Lung (tissue), 12 donors: ENCODE results near the gene SMAD2. TPM values are rescaled to one million over a fixed set of nuclear protein-coding genes. Genes with fewer than 3 reads are reported as not detected.

Experiments
- ATAC-seq: fragments of 200-7000 bp; cut with Tn5 transposase; one replicate; pipeline ENCODE4 v1.9.1; 2020; ENCODE audit warnings: moderate number of reproducible peaks; ENCODE audit not compliant: insufficient read depth, low FRiP score
- DNase-seq, 3 donors: peaks; one replicate each; pipeline ENCODE4 v3.0.0-alpha.2; 2013 to 2017
- H3K27ac ChIP-seq, 2 donors: one replicate each; pipeline ENCODE4 v1.5.1; 2013; ENCODE audit warnings: mild to moderate bottlenecking in 2 of 2, moderate library complexity in 2 of 2, control low read depth in 1 of 2, inconsistent platforms in 1 of 2, low read depth in 1 of 2, low read length in 1 of 2
- H3K27me3 ChIP-seq, 3 donors: one replicate each; pipeline ENCODE4 v1.5.1; 2013; ENCODE audit warnings: low read length in 2 of 3; ENCODE audit not compliant: control insufficient read depth in 3 of 3, insufficient read depth in 3 of 3
- H3K36me3 ChIP-seq, 4 donors: one replicate each; pipeline ENCODE4 v1.5.1; 2013; ENCODE audit warnings: low read length in 4 of 4, mild to moderate bottlenecking in 1 of 4, moderate library complexity in 1 of 4; ENCODE audit not compliant: control insufficient read depth in 4 of 4, insufficient read depth in 4 of 4
- H3K4me1 ChIP-seq, 5 donors: one replicate each; pipeline ENCODE4 v1.5.1; 2013; ENCODE audit warnings: low read length in 5 of 5, mild to moderate bottlenecking in 2 of 5, moderate library complexity in 1 of 5; ENCODE audit not compliant: control insufficient read depth in 5 of 5, insufficient read depth in 5 of 5
- H3K4me3 ChIP-seq: one replicate; pipeline ENCODE4 v1.5.1; 2013; ENCODE audit warnings: mild to moderate bottlenecking, control low read depth, moderate library complexity
- H3K9ac ChIP-seq, 2 donors: one replicate each; pipeline ENCODE4 v1.5.1; 2013; ENCODE audit warnings: low read length in 2 of 2, control low read depth in 1 of 2; ENCODE audit not compliant: insufficient read depth in 1 of 2
- H3K9me3 ChIP-seq, 4 donors: one replicate each; pipeline ENCODE4 v1.5.1; 2013; ENCODE audit warnings: low read length in 3 of 4, mild to moderate bottlenecking in 1 of 4, moderate library complexity in 1 of 4; ENCODE audit not compliant: control insufficient read depth in 4 of 4, insufficient read depth in 3 of 4
- CTCF ChIP-seq: IDR thresholded peaks from 2 replicates; pipeline ENCODE4 v1.5.1; 2012; ENCODE audit warnings: mild to moderate bottlenecking; ENCODE audit errors: control extremely low read depth, extremely low read depth
- WGBS, 2 donors: extraction: QIAGEN DNeasy Blood & Tissue Kit; methylation state at CpG; one replicate each; pipeline ENCODE4 v1.1.7; 2013; 5-methylcytosine and 5-hydroxymethylcytosine counted together
- polyA plus RNA-seq, 2 donors: library from polyadenylated mRNA; stranded (reverse); fragments of 200-250 nt; gene quantifications; one replicate each; pipeline ENCODE4 v1.2.1, GENCODE V29; 2013
- total RNA-seq, 2 donors: library from RNA; depleted of rRNA in 1 of 2; stranded (reverse); fragments of >200 nt in 1 of 2; gene quantifications; one replicate each; pipeline ENCODE4 v1.2.1, GENCODE V29; 2014 to 2021
- donor health status: control.
- donor health status: control.
- donor health status: Bipolar disorder and iron deficiency.
- donor health status: healthy.
- donor health status: DM: yes; HTN: yes; CAD: no.

Gene SMAD2
- total and polyA plus RNA-seq, 4 donors, result 30.6 to 161 (median 90.2) TPM

GRCh38 chr18:47899107-47899840 lies 31.2 kb downstream of the SMAD2 start:
- DNase-seq (no peak), ATAC-seq (no peak)
- peaks cover 0 to 27% (median 0%) of the 10 kb centered on the region in 5 donors for H3K4me1 ChIP-seq
- H3K27ac ChIP-seq, result no peak overlapping the region
- H3K27me3 ChIP-seq, result no peaks in the 10 kb centered on the region
- no peak overlapping the region for H3K4me3 ChIP-seq
- TF ChIP-seq CTCF, result no peak
- H3K9ac ChIP-seq, result no peak overlapping the region
- 90 to 91% methylated on average over 5 of the region's 5 CpGs for WGBS, 2 donors
- H3K9me3 ChIP-seq, result peaks cover 0 to 3% (median 3%) of the 10 kb centered on the region in 4 donors
- peaks cover 0 to 10% (median 6%) of the 10 kb centered on the region in 4 donors for H3K36me3 ChIP-seq

- Histone ChIP-seq H3K4me1 (peaks cover 0 to 31% (median 0%) of the 10 kb centered on the region in 5 donors), H3K27me3 (no peaks in the 10 kb centered on the region), H3K4me3 (no peak overlapping the region), H3K27ac (no peak overlapping the region), H3K36me3 (peaks cover 0 to 14% (median 6%) of the 10 kb centered on the region in 4 donors), H3K9ac (no peak overlapping the region), H3K9me3 (peaks cover 0 to 2% (median 0%) of the 10 kb centered on the region in 4 donors)
- 55 to 61% methylated on average over 2 of the region's 2 CpGs for WGBS, 2 donors
- no peak for TF ChIP-seq CTCF
- ATAC-seq (no peak), DNase-seq (peak in 1 of 3 donors; percentile 22)
Measured at GRCh38 chr18:47898696-47899095, 31.8 kb downstream of the SMAD2 start.

GRCh38 chr18:47898055-47898454 lies 32.4 kb downstream of the SMAD2 start:
- peaks cover 0 to 2% (median 0%) of the 10 kb centered on the region in 4 donors for H3K9me3 ChIP-seq
- ATAC-seq, result no peak
- no peak for DNase-seq
- H3K9ac ChIP-seq, result no peak overlapping the region
- no peak overlapping the region for H3K4me3 ChIP-seq
- no peak for TF ChIP-seq CTCF
- H3K36me3 ChIP-seq, result peaks cover 0 to 12% (median 6%) of the 10 kb centered on the region in 4 donors
- 53 to 61% methylated on average over 3 of the region's 3 CpGs for WGBS, 2 donors
- H3K4me1 ChIP-seq, result peaks cover 0 to 31% (median 0%) of the 10 kb centered on the region in 5 donors
- no peaks in the 10 kb centered on the region for H3K27me3 ChIP-seq
- no peak overlapping the region for H3K27ac ChIP-seq
